Ovary (tissue), 9 donors: ENCODE measurements around the gene NSMF. TPM values are rescaled to one million over a fixed set of nuclear protein-coding genes. Genes with fewer than 3 reads are reported as not detected.

Experiments used
- DNase-seq, 5 donors: peaks; one replicate each; pipeline ENCODE4 v3.0.0-alpha.2; 2019 to 2020
- H3K27ac ChIP-seq, 2 donors: fragments of 200-600 bp; one replicate each; pipeline versions ENCODE4 v1.5.1 to v1.8.0; 2019 to 2022
- H3K27me3 ChIP-seq: fragments of 200-600 bp; one replicate; pipeline ENCODE4 v1.8.0; 2022
- H3K36me3 ChIP-seq: fragments of 200-600 bp; sonication (generic); one replicate; pipeline ENCODE4 v1.5.1; 2019
- H3K4me1 ChIP-seq: one replicate; pipeline ENCODE4 v1.8.1; 2013; ENCODE audit warnings: mild to moderate bottlenecking, moderate library complexity; ENCODE audit not compliant: insufficient read depth
- H3K4me3 ChIP-seq: fragments of 200-600 bp; sonication (generic); one replicate; pipeline ENCODE4 v1.5.1; 2017
- H3K9me3 ChIP-seq, 2 donors: fragments of 200-600 bp in 1 of 2; sonication (generic) in 1 of 2; one replicate each; pipeline versions ENCODE4 v1.5.1 to v1.8.1; 2013 to 2019; ENCODE audit warnings: mild to moderate bottlenecking in 1 of 2, moderate library complexity in 1 of 2
- EP300 ChIP-seq: sonication (generic); formaldehyde crosslinking; IDR thresholded peaks from one replicate; pipeline ENCODE4 v1.6.1; 2017; ENCODE audit warnings: antibody characterized with exemption
- POLR2A ChIP-seq: fragments of 450-650 bp; IDR thresholded peaks from one replicate; pipeline ENCODE4 v1.6.1; 2017; ENCODE audit warnings: antibody characterized with exemption, mild to moderate bottlenecking, moderate library complexity
- WGBS, 3 donors: extraction: QIAGEN DNeasy Blood & Tissue Kit in 1 of 3; methylation state at CpG; one replicate each; pipeline versions ENCODE4 v1.1.5 to v1.1.7; 2013 to 2017; 5-methylcytosine and 5-hydroxymethylcytosine counted together
- intact Hi-C, 4 donors: fragments of 100-400 bp; cut with DNase I; formaldehyde crosslinking; loops; one replicate each; pipeline versions ENCODE4 v1.11.0 to v1.15.1; 2022 to 2023
- polyA plus RNA-seq, 2 donors: library from polyadenylated mRNA; stranded (reverse); fragments of 200-250 nt in 1 of 2; fragments of 350-450 nt in 1 of 2; fragmentation: Illumina TruSeq in 1 of 2; extraction: RNeasy Lipid Tissue Mini Kit (QIAGEN cat#74804) in 1 of 2; gene quantifications; one replicate each; pipeline ENCODE4 v1.2.3, GENCODE V29; 2013 to 2014
- total RNA-seq, 7 donors: library from RNA; depleted of rRNA in 2 of 7; stranded (reverse); fragments of >200 nt in 2 of 7; fragmentation: NEBNext Ultra II Directional in 3 of 7; extraction: Animal tissue kit (Norgen Biotek cat#: 25700) in 3 of 7; gene quantifications; one replicate each; pipeline versions ENCODE4 v1.1.0 to v1.2.4, GENCODE V29; 2016 to 2023
- TF ChIP-seq, protein P1 (sequence below), 3 donors: fragments of 450-650 bp in 2 of 3; fragments of 200-600 bp in 1 of 3; IDR thresholded peaks; one replicate each; pipeline versions ENCODE4 v1.5.1 to v1.8.0; 2016 to 2022; ENCODE audit warnings: antibody characterized with exemption in 3 of 3, mild to moderate bottlenecking in 1 of 3
- donor health status: DM: no; HTN: no; CAD: no; lungs with moderate emphysema.
- donor health status: DM: no; HTN: no; CAD: no.
- donor health status: Bipolar disorder and iron deficiency.
- donor health status: DM: yes; HTN: yes; CAD: no.
- donor health status: DM: no; HTN: no; CAD: no.
- donor health status: DM: yes; HTN: yes; CAD: no.

Gene NSMF
- total and polyA plus RNA-seq, 9 donors = 22.9 to 50.3 (median 29.5) TPM

DNA sequence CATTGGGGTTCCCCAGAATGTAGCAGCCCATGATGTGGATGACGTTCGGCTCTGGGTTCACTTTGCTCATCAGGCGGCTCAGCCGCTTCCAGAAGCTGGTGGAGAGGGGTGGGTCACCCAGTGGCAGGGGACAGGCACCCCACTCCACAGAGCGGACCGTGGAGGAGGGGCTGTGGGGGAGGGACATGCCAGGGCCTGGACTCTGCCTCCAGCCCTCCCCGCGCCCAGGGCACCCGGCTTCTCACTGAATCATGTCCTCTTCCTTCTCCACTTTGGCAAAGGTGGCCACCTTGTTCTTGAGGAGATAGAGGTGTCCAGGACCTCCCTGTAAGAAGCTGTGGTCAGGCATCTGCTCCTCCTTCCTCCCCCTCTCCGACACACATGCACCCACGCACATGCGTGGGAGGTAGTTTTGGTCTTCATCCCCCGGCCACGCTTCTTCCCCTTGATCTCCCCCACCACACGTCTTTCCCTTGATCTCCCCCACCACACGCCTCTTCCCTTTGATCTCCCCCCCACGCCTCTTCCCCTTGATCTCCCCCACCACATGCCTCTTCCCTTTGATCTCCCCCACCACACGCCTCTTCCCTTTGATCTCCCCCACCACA is 9.1 kb downstream of the NSMF start:
- H3K4me3 ChIP-seq = no peak overlapping the region
- DNase-seq = peak in 4 of 5 donors; percentile 9 to 39 (median 22)
- 70 to 77% (median 75%) methylated on average over 17 to 18 of the region's 18 CpGs for WGBS, 3 donors

DNA sequence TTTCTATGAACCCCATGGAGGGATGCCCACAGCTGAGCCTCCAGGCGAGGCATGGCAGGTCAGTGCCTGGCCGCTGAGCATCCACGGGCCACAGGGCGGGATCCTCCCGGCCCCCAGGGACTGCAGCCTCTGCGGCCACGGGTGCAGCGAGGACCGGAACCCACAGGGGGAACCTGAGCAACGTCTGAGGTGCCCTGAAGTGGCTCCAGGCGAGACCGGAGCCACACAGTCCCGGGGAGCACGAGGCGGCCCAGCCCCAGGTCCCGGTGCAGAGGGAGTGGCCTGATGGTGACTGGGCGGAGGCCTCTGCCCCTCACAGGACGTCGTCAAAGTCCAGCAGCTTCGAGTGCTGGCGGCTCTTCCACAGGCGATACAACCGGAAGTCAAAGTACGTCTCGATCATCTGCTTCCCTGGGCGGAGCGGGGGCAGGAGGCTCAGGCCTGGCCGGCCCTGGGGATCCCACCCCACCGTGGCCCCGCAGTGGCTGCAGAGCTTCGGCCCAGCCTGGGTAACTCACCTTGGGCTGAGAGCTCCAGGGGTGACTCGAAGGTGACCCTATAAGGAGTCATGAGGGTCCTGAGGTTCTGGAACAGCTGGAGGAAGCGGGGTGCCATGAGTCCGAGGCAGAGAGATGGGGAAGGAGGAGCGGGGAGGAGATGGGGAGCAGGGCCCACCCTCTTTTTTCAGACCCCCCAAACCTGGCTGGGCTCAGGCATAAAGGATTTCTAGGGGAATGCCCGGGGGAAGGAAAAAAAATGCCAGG is 9.9 kb downstream of the NSMF start:
- TF ChIP-seq, protein P1, sequence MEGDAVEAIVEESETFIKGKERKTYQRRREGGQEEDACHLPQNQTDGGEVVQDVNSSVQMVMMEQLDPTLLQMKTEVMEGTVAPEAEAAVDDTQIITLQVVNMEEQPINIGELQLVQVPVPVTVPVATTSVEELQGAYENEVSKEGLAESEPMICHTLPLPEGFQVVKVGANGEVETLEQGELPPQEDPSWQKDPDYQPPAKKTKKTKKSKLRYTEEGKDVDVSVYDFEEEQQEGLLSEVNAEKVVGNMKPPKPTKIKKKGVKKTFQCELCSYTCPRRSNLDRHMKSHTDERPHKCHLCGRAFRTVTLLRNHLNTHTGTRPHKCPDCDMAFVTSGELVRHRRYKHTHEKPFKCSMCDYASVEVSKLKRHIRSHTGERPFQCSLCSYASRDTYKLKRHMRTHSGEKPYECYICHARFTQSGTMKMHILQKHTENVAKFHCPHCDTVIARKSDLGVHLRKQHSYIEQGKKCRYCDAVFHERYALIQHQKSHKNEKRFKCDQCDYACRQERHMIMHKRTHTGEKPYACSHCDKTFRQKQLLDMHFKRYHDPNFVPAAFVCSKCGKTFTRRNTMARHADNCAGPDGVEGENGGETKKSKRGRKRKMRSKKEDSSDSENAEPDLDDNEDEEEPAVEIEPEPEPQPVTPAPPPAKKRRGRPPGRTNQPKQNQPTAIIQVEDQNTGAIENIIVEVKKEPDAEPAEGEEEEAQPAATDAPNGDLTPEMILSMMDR (IDR thresholded peaks at IDR 0.05) = no peak
- no peak for TF ChIP-seq EP300
- no peak for TF ChIP-seq POLR2A
- H3K4me1 ChIP-seq = no peaks in the 10 kb centered on the region
- peak in 1 of 5 donors; percentile 40 for DNase-seq
- intact Hi-C loops = loop anchor here in 2 of 4 donors (5.0 to 10.0 kb wide), 2 partner anchors 147 to 154 kb away; partner anchors contain the start of gene NRARP (in 1 of the 2)
- no peaks in the 10 kb centered on the region for H3K9me3 ChIP-seq
- H3K27me3 ChIP-seq = no peaks in the 10 kb centered on the region
- H3K4me3 ChIP-seq = no peak overlapping the region
- 83 to 90% (median 86%) methylated on average over 28 to 36 of the region's 36 CpGs for WGBS, 3 donors
- no peaks in the 10 kb centered on the region for H3K36me3 ChIP-seq
- no peak overlapping the region for H3K27ac ChIP-seq

More for the DNA sequence above, 9.1 kb downstream of the NSMF start:
- intact Hi-C loops = loop anchor here in 2 of 4 donors (5.0 to 10.0 kb wide), 2 partner anchors 148 to 155 kb away; partner anchors contain the start of gene NRARP (in 1 of the 2)
- peaks cover 6% of the 10 kb centered on the region for H3K4me1 ChIP-seq
- no peaks in the 10 kb centered on the region for H3K27me3 ChIP-seq
- no peaks in the 10 kb centered on the region for H3K9me3 ChIP-seq
- no peak for TF ChIP-seq POLR2A
- TF ChIP-seq, protein P1 (IDR thresholded peaks at IDR 0.05) = no peak
- no peak for TF ChIP-seq EP300
- no peak overlapping the region for H3K27ac ChIP-seq
- no peaks in the 10 kb centered on the region for H3K36me3 ChIP-seq

- intact Hi-C loops = loop anchor here in 2 of 4 donors (5.0 to 10.0 kb wide), 2 partner anchors 146 to 154 kb away; partner anchors contain the start of gene NRARP (in 1 of the 2)
- 85 to 88% (median 88%) methylated on average over 16 of the region's 16 CpGs for WGBS, 3 donors
- H3K9me3 ChIP-seq = no peaks in the 10 kb centered on the region
- no peak overlapping the region for H3K27ac ChIP-seq
- no peaks in the 10 kb centered on the region for H3K27me3 ChIP-seq
- no peak overlapping the region for H3K4me3 ChIP-seq
- no peaks in the 10 kb centered on the region for H3K36me3 ChIP-seq
- TF ChIP-seq, protein P1 (IDR thresholded peaks at IDR 0.05) = no peak
- TF ChIP-seq EP300 = no peak
- TF ChIP-seq POLR2A = no peak
- no peaks in the 10 kb centered on the region for H3K4me1 ChIP-seq
- no peak for DNase-seq
Measured at GRCh38 chr9:137448602-137448962, 10.6 kb downstream of the NSMF start.

DNA sequence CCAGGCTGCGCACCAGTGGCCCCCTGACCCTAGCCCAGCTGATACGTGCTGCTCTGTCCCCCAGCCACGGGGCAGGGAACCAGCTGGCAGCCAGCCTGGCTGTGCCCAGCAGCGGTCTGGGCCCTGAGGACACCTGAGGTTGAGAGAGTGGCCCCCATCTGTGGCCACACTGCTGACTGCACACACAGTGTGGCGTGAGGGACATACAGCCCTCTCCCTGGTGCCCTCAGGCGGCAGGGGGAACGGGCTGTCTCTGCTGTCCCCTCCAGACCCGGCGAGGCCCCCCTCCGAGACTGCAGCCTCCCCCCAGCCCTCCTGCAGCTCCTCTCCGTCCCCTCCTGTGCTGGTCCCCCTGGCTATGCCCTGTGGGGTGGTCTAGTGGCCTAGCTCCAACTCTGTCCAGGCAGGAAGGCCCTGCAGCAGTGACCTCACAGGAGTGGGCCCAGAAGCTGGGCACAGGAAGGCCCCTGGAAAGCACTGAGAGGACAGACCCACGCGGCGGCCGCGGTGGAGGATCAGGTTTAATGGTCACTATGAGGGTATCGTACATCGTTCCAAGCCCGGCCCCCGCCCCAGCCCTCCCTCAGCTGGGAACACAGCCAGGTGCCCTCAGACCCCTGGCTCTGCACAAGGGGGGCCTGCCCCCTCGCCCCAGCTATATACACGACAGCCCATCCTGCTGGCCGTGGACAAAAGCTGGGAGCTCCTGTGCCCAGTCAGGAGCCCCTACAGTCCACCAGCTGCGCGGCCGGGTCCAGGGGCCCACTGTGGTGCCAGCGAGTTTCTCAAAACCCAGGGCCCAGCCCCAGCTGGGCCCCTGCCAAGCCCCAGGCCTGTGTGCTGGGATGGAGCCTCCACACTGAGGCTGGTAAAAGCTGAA is 11.2 kb downstream of the NSMF start:
- intact Hi-C loops = loop anchor here in 2 of 4 donors (5.0 to 10.0 kb wide), 2 partner anchors 146 to 153 kb away; partner anchors contain the start of gene NRARP (in 1 of the 2)
- WGBS, 3 donors = 71 to 73% (median 71%) methylated on average over 25 to 27 of the region's 27 CpGs
- DNase-seq = peak in 1 of 5 donors; percentile 46
- Histone ChIP-seq H3K27me3 (no peaks in the 10 kb centered on the region), H3K9me3 (no peaks in the 10 kb centered on the region), H3K4me3 (no peak overlapping the region), H3K4me1 (no peaks in the 10 kb centered on the region), H3K27ac (no peak overlapping the region), H3K36me3 (no peaks in the 10 kb centered on the region)
- TF ChIP-seq EP300 (no peak), POLR2A (no peak)
- TF ChIP-seq, protein P1 (IDR thresholded peaks at IDR 0.05) = no peak
